Endothelial cell (in vitro differentiated cells): ENCODE results near the gene NOP9. TPM values are rescaled to one million over a fixed set of nuclear protein-coding genes. Genes with fewer than 3 reads are reported as not detected.

ENCODE experiments used
- DNase-seq: peaks from one replicate; pipeline ENCODE4 v3.0.0; 2021; ENCODE audit warnings: low spot score
- H3K27ac Mint-ChIP-seq: one replicate; pipeline ENCODE4 v1.8.0; 2021; ENCODE audit warnings: mixed read lengths, inconsistent platforms; ENCODE audit not compliant: unreplicated experiment
- H3K27me3 Mint-ChIP-seq: one replicate; pipeline ENCODE4 v1.8.0; 2021; ENCODE audit warnings: mild to moderate bottlenecking, moderate library complexity, mixed read lengths, inconsistent platforms; ENCODE audit not compliant: unreplicated experiment
- H3K36me3 Mint-ChIP-seq: one replicate; pipeline ENCODE4 v1.8.0; 2021; ENCODE audit warnings: mild to moderate bottlenecking, low read depth, mixed read lengths, inconsistent platforms; ENCODE audit not compliant: unreplicated experiment
- H3K4me1 Mint-ChIP-seq: one replicate; pipeline ENCODE4 v1.8.0; 2021; ENCODE audit warnings: mild to moderate bottlenecking, mixed read lengths, inconsistent platforms; ENCODE audit not compliant: unreplicated experiment
- H3K4me3 Mint-ChIP-seq: one replicate; pipeline ENCODE4 v1.8.0; 2021; ENCODE audit warnings: mild to moderate bottlenecking, mixed read lengths, inconsistent platforms; ENCODE audit not compliant: unreplicated experiment
- H3K9me3 Mint-ChIP-seq: one replicate; pipeline ENCODE4 v1.8.0; 2021; ENCODE audit warnings: mixed read lengths, inconsistent platforms; ENCODE audit not compliant: unreplicated experiment
- CTCF ChIP-seq: fragments of 200-600 bp; sonication (generic); IDR thresholded peaks from one replicate; pipeline ENCODE4 v1.5.0; 2021; ENCODE audit warnings: antibody characterized with exemption; ENCODE audit not compliant: unreplicated experiment
- total RNA-seq: library from RNA; stranded (reverse); fragmentation: NEBNext Ultra II Directional; extraction: Animal tissue kit (Norgen Biotek cat#: 25700); gene quantifications from one replicate; pipeline ENCODE4 v1.2.1, GENCODE V29; 2021; ENCODE audit not compliant: unreplicated experiment

Gene NOP9
- total RNA-seq, 1 donor from 2014 or later, result 27.2 TPM

DNA sequence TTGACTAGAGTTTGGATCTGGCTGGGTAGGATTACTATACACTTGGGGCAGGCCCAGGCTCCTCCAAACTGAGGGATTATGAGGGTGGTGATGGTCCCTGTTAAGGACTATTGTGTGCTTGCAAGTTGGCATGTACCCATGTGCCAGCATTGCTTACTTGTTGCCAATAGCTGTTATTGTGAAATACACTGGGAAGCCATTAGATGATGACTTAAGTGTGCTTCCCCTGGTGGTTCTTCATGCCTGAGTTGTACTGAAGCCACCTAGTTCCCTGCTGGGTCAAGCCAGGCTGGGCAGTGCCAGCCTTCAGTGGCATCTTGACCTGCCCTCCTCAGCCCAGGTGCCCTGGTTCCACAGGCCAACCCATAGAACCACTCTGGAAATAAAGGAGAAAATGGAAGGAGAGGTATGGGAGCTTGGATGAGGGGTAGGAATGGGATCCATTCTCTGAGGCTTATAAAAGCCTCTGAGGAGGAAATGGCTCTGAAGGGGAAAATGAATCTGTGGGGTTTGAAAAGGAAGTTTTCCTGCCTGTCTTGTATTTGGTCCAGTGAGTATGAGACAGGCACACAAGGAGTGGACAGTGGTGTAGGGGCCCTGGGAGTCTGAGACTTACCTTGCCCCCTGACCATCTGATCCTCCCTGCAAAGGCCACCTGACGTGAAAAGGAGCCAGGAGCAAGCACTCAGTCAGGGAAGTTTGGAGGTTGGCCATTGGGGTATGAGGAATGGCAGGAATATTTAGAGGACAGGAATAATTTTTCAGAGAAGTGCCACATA, 12.4 kb downstream of the NOP9 start:
- H3K9me3 Mint-ChIP-seq, result no peaks in the 10 kb centered on the region
- peaks cover 69% of the 10 kb centered on the region for H3K4me1 Mint-ChIP-seq
- peaks cover 17% of the 10 kb centered on the region for H3K36me3 Mint-ChIP-seq
- no peak overlapping the region for H3K27ac Mint-ChIP-seq
- DNase-seq, result no peak
- H3K27me3 Mint-ChIP-seq, result peaks cover 24% of the 10 kb centered on the region
- no peak for TF ChIP-seq CTCF
- H3K4me3 Mint-ChIP-seq, result peak overlapping the region; percentile 72

DNA sequence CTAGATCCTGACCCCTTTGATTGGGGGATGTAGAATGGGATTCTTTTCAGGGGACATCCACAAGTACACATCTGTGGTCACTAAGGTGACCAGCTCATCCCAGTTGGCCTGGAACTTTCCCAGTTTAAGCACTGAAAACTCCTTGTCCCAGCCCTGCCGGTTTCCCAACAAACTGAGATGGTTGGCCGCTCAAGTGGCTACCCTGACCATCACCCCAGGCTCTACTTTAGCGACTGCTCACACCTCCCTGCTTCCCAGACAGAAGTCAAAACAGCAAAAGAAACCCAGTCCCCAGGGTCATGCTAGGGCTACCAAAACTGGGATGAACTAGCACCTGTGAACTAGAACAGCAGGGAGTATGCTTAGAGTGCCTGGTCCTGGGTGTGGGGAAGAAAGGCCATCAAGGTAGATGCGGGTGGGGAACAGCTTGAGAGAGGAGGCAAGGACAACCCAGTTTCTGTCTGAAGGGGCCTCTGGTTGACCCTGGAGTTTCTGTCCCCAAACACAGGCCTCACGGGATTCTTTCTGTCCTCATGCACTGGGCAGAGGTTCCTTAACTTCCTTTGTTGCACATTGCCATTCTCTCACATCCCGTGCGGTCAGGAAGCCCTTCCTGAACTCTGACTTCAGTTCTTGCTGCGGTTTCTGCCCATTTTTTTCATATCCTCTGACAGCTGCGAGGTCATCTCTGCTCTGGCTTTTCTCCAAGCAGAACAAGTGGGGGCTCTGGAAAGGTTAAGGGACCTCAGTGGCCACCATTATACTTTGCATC, 13.3 kb downstream of the NOP9 start:
- no peak for DNase-seq
- H3K4me1 Mint-ChIP-seq, result peaks cover 68% of the 10 kb centered on the region
- H3K27ac Mint-ChIP-seq, result peak overlapping the region; percentile 19
- H3K9me3 Mint-ChIP-seq, result no peaks in the 10 kb centered on the region
- H3K4me3 Mint-ChIP-seq, result peak overlapping the region; percentile 72
- TF ChIP-seq CTCF, result no peak
- H3K27me3 Mint-ChIP-seq, result peaks cover 26% of the 10 kb centered on the region
- H3K36me3 Mint-ChIP-seq, result peaks cover 24% of the 10 kb centered on the region

GRCh38 chr14:24313913-24314312, 14.3 kb downstream of the NOP9 start:
- no peak for DNase-seq
- H3K4me3 Mint-ChIP-seq, result peak overlapping the region; percentile 60
- H3K4me1 Mint-ChIP-seq, result peaks cover 59% of the 10 kb centered on the region
- TF ChIP-seq CTCF, result no peak
- H3K27me3 Mint-ChIP-seq, result peaks cover 28% of the 10 kb centered on the region
- peaks cover 29% of the 10 kb centered on the region for H3K36me3 Mint-ChIP-seq
- no peaks in the 10 kb centered on the region for H3K9me3 Mint-ChIP-seq
- no peak overlapping the region for H3K27ac Mint-ChIP-seq

- no peak for DNase-seq
Observed at GRCh38 chr14:24314377-24315193, 14.9 kb downstream of the NOP9 start.

More at GRCh38 chr14:24314377-24315193, 14.9 kb downstream of the NOP9 start:
- Mint-ChIP-seq H3K27me3 (peaks cover 29% of the 10 kb centered on the region), H3K9me3 (no peaks in the 10 kb centered on the region), H3K4me3 (peak overlapping the region; percentile 60), H3K27ac (peak overlapping the region; percentile 52), H3K4me1 (peaks cover 52% of the 10 kb centered on the region), H3K36me3 (peaks cover 29% of the 10 kb centered on the region)
- no peak for TF ChIP-seq CTCF
